Lung (tissue), 12 donors: ENCODE results near the gene NACA2. TPM values are rescaled to one million over a fixed set of nuclear protein-coding genes. Genes with fewer than 3 reads are reported as not detected.

Experiments
- ATAC-seq: fragments of 200-7000 bp; cut with Tn5 transposase; one replicate; pipeline ENCODE4 v1.9.1; 2020; ENCODE audit warnings: moderate number of reproducible peaks; ENCODE audit not compliant: insufficient read depth, low FRiP score
- DNase-seq, 3 donors: peaks; one replicate each; pipeline ENCODE4 v3.0.0-alpha.2; 2013 to 2017
- H3K27ac ChIP-seq, 2 donors: one replicate each; pipeline ENCODE4 v1.5.1; 2013; ENCODE audit warnings: mild to moderate bottlenecking in 2 of 2, moderate library complexity in 2 of 2, control low read depth in 1 of 2, inconsistent platforms in 1 of 2, low read depth in 1 of 2, low read length in 1 of 2
- H3K27me3 ChIP-seq, 3 donors: one replicate each; pipeline ENCODE4 v1.5.1; 2013; ENCODE audit warnings: low read length in 2 of 3; ENCODE audit not compliant: control insufficient read depth in 3 of 3, insufficient read depth in 3 of 3
- H3K36me3 ChIP-seq, 4 donors: one replicate each; pipeline ENCODE4 v1.5.1; 2013; ENCODE audit warnings: low read length in 4 of 4, mild to moderate bottlenecking in 1 of 4, moderate library complexity in 1 of 4; ENCODE audit not compliant: control insufficient read depth in 4 of 4, insufficient read depth in 4 of 4
- H3K4me1 ChIP-seq, 5 donors: one replicate each; pipeline ENCODE4 v1.5.1; 2013; ENCODE audit warnings: low read length in 5 of 5, mild to moderate bottlenecking in 2 of 5, moderate library complexity in 1 of 5; ENCODE audit not compliant: control insufficient read depth in 5 of 5, insufficient read depth in 5 of 5
- H3K4me3 ChIP-seq: one replicate; pipeline ENCODE4 v1.5.1; 2013; ENCODE audit warnings: mild to moderate bottlenecking, control low read depth, moderate library complexity
- H3K9ac ChIP-seq, 2 donors: one replicate each; pipeline ENCODE4 v1.5.1; 2013; ENCODE audit warnings: low read length in 2 of 2, control low read depth in 1 of 2; ENCODE audit not compliant: insufficient read depth in 1 of 2
- H3K9me3 ChIP-seq, 4 donors: one replicate each; pipeline ENCODE4 v1.5.1; 2013; ENCODE audit warnings: low read length in 3 of 4, mild to moderate bottlenecking in 1 of 4, moderate library complexity in 1 of 4; ENCODE audit not compliant: control insufficient read depth in 4 of 4, insufficient read depth in 3 of 4
- WGBS, 2 donors: extraction: QIAGEN DNeasy Blood & Tissue Kit; methylation state at CpG; one replicate each; pipeline ENCODE4 v1.1.7; 2013; 5-methylcytosine and 5-hydroxymethylcytosine counted together
- polyA plus RNA-seq, 2 donors: library from polyadenylated mRNA; stranded (reverse); fragments of 200-250 nt; gene quantifications; one replicate each; pipeline ENCODE4 v1.2.1, GENCODE V29; 2013
- total RNA-seq, 2 donors: library from RNA; depleted of rRNA in 1 of 2; stranded (reverse); fragments of >200 nt in 1 of 2; gene quantifications; one replicate each; pipeline ENCODE4 v1.2.1, GENCODE V29; 2014 to 2021
- TF ChIP-seq, protein P1 (sequence below): IDR thresholded peaks from 2 replicates; pipeline ENCODE4 v1.5.1; 2012; ENCODE audit warnings: mild to moderate bottlenecking; ENCODE audit errors: control extremely low read depth, extremely low read depth
- donor health status: control.
- donor health status: control.
- donor health status: Bipolar disorder and iron deficiency.
- donor health status: healthy.
- donor health status: DM: yes; HTN: yes; CAD: no.

NACA2 gene
- total and polyA plus RNA-seq, 4 donors = 0.07 TPM; not detected in 3

DNA sequence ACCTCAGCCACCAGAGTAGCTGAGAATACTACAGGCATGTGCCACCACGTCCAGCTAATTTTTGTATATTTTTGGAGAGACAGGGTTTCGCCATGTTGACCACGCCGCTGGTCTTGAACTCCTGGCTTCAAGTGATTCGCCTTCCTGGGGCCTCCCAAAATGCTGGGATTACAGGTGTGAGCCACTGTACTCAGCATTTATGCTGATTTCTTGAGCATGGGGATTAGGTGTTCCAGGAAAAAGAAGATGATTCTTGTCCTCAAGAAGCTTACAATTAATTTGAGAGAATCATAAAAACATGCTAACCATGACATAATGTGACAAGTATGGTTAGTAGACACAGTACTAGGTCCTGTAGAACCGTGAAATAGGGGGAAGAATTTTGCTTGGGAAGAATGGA is 30.9 kb downstream of the NACA2 start:
- Histone ChIP-seq H3K9me3 (no peaks in the 10 kb centered on the region), H3K27ac (no peak overlapping the region), H3K4me3 (no peak overlapping the region), H3K36me3 (no peaks in the 10 kb centered on the region), H3K9ac (no peak overlapping the region), H3K4me1 (peaks cover 0 to 22% (median 0%) of the 10 kb centered on the region in 5 donors), H3K27me3 (no peaks in the 10 kb centered on the region)
- DNase-seq (no peak), ATAC-seq (no peak)
- TF ChIP-seq, protein P1, sequence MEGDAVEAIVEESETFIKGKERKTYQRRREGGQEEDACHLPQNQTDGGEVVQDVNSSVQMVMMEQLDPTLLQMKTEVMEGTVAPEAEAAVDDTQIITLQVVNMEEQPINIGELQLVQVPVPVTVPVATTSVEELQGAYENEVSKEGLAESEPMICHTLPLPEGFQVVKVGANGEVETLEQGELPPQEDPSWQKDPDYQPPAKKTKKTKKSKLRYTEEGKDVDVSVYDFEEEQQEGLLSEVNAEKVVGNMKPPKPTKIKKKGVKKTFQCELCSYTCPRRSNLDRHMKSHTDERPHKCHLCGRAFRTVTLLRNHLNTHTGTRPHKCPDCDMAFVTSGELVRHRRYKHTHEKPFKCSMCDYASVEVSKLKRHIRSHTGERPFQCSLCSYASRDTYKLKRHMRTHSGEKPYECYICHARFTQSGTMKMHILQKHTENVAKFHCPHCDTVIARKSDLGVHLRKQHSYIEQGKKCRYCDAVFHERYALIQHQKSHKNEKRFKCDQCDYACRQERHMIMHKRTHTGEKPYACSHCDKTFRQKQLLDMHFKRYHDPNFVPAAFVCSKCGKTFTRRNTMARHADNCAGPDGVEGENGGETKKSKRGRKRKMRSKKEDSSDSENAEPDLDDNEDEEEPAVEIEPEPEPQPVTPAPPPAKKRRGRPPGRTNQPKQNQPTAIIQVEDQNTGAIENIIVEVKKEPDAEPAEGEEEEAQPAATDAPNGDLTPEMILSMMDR = no peak
- 83 to 93% methylated on average over 6 of the region's 6 CpGs for WGBS, 2 donors

DNA sequence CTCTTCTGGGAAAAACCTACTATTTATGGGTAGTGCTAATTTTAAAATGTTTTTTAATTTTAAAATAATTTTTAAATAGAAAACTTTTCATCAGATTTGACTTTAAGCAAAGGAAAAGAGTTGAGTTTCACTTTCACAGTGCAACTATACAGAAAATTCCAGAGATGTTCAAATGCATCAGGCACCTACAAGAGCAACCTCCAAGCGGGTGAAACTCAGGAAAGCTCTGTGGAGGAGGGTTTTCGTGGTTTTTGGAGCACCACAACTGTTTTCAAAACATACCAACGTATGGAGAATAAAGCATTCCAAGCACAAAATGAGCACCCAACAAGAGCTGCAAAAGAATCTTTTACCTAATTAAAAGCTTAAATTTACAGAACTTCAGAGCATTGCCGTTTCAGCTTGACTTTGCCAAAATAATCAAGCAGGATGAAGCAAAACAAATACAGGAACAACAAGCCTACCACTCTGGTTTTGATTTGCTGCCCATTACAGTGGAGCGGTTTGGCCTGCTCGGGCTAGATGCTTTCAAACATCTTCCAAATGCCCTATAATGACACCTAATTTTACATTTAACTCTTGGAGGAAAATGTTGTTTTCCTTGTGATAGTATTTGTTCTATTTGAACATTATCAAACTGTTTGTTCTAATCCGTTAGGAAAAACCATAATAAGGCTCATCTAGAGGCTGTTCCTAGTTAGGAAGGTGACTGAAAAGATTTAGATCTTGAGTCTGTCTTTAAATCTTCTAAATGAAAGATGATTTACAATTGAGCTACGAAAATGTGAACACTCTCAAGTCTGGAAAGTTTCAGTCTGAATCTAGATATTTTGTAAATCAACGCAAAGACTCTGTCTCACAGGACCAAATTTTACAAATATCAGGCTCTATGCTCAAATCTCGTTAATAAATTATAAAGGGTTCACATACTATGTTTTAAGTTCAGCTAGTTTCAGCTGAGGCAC is 34.5 kb downstream of the NACA2 start:
- TF ChIP-seq, protein P1 = no peak
- H3K36me3 ChIP-seq = no peaks in the 10 kb centered on the region
- H3K4me3 ChIP-seq = no peak overlapping the region
- no peak overlapping the region for H3K27ac ChIP-seq
- DNase-seq = peak; percentile 22 to 80 (median 79)
- H3K27me3 ChIP-seq = no peaks in the 10 kb centered on the region
- ATAC-seq = no peak
- H3K4me1 ChIP-seq = peaks cover 0 to 23% (median 0%) of the 10 kb centered on the region in 5 donors
- H3K9ac ChIP-seq = peak overlapping the region in 1 of 2 donors; percentile 71
- WGBS, 2 donors = 57 to 68% methylated on average over 10 of the region's 10 CpGs
- H3K9me3 ChIP-seq = no peaks in the 10 kb centered on the region

DNA sequence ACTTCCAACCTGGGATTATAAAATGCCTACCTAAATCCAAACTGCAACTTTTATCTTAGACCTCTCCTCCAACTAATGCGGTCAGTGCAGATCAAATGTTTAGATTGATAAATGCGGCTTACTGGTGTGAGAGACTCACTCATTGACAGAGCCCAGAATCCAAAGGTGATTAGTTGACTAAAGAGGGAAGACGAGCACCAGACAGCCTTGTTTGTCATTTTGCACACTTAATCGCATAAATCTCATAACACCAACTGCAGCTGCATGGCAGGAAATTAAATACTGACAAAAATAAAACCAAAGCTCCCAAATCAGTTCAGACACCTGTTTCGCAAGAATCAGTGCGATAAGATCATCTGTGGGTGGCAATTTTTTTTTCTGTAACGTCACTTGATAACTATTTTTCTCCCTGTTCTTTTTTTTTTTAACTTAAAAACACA is 35.9 kb downstream of the NACA2 start:
- Histone ChIP-seq H3K9me3 (no peaks in the 10 kb centered on the region), H3K9ac (no peak overlapping the region), H3K27ac (no peak overlapping the region), H3K4me1 (peaks cover 0 to 23% (median 0%) of the 10 kb centered on the region in 5 donors), H3K27me3 (no peaks in the 10 kb centered on the region), H3K4me3 (no peak overlapping the region), H3K36me3 (no peaks in the 10 kb centered on the region)
- 59 to 64% methylated on average over 7 of the region's 7 CpGs for WGBS, 2 donors
- ATAC-seq = no peak
- DNase-seq = peak in 2 of 3 donors; percentile 25 to 36
- TF ChIP-seq, protein P1 = no peak
